ENCODE results near the gene RAB5B. TPM values are rescaled to one million over a fixed set of nuclear protein-coding genes. Genes with fewer than 3 reads are reported as not detected.
"Not testable (repeated sequence)": the region's sequence is repeated elsewhere in the genome, so short reads cannot be mapped to it uniquely, and the experiment has no call there.

RAB5B gene
- total and polyA plus RNA-seq, 2 donors (not counting 1 experiment from before 2014, with no cell fraction given), result 55.3 to 193 TPM

DNA sequence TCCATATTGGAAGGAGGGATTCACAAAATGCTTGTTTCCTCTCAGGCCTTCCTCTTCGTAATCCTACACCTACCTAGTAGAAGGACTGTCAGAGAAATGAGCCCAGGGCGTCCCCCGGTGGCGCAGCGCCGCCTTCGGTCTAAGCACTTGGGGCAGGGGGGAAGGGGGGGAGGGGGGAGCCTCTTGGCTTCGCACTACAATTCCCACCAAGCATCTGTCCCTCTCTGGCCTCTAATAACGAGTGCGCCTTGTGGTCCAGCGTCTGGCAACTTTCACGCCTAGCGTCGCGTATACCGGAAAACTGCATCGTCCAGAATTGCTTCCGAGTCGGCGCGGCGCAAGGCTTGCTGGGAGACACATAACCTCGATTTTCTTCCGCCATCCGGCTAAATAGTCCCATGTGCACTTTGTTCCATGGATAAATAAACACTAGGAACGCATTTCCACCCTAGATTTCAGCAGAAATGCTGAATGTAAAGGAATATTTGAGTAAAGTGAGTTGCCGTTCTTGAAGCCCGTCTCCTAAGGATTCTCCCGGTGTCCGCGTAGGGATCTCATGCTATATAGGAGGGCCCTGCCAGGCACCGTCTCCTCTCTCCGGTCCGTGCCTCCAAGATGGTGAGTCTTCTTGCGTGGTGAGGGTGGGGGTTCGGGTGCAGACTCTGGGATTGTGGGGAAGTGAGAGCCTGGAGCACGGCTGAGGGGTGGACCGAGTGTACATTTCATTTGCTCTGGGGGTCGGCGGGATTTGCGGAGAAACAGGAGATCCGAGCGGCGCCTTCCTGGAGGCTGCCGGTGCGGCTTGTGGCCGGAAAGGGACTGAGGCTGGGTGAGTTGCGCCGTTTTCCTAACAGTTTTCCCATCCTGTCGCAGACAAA, 67.9 kb downstream of the RAB5B start, which contains the start of gene RPS26:
RPS26 (plus strand) TSS at position 367 of the 878 bp plus-strand sequence; CDS start at position 616, 249 bp downstream.
- Histone ChIP-seq H3K4me2 (ENCODE audit: extremely low read depth, insufficient read depth, low read length) (peak within 1 kb of the TSS; percentile 96), H3K4me3 (replicated peaks in 1 of 4; ENCODE audit: control extremely low read depth in 1 of 4, insufficient read depth in 1 of 4, low read depth in 3 of 4, low read length in 4 of 4) (peak within 1 kb of the TSS; percentile 82 to 97 (median 94))

GRCh38 chr12:56042430-56042813, 68.5 kb downstream of the RAB5B start:
- H3K27me3 ChIP-seq (ENCODE audit: control insufficient read depth, insufficient read depth, low read length); H4K20me1 ChIP-seq (ENCODE audit: control insufficient read depth, extremely low read depth, insufficient read depth, low read length); DNase-seq (ENCODE audit: low read depth in 2 of 2); H2AFZ ChIP-seq (ENCODE audit: low read length); H3K9me3 ChIP-seq (ENCODE audit: control insufficient read depth, insufficient read depth, low read depth, low read length); H3K36me3 ChIP-seq (ENCODE audit: control insufficient read depth, insufficient read depth, low read length); H3K4me1 ChIP-seq (ENCODE audit: control insufficient read depth, extremely low read depth, insufficient read depth, low read length): not testable (repeated sequence)
- peak overlapping the region; percentile 82 to 97 (median 94) for H3K4me3 ChIP-seq (replicated peaks in 1 of 4; ENCODE audit: control extremely low read depth in 1 of 4, insufficient read depth in 1 of 4, low read depth in 3 of 4, low read length in 4 of 4)
- peak overlapping the region; percentile 93 for H3K9ac ChIP-seq (ENCODE audit: insufficient read depth, low read length)
- peak overlapping the region; percentile 96 for H3K4me2 ChIP-seq (ENCODE audit: extremely low read depth, insufficient read depth, low read length)
- peaks cover 20% of the 10 kb centered on the region for H3K79me2 ChIP-seq (ENCODE audit: control insufficient read depth, insufficient read depth, low read length)
- H3K27ac ChIP-seq (ENCODE audit: insufficient read depth, low read length), result peak overlapping the region; percentile 100

More for the DNA sequence above, 67.9 kb downstream of the RAB5B start, which contains the start of gene RPS26:
- H3K27ac ChIP-seq (ENCODE audit: insufficient read depth, low read length), result peak within 1 kb of the TSS; percentile 100
- peaks cover 9% of the 10 kb centered on the region for H3K36me3 ChIP-seq (ENCODE audit: control insufficient read depth, insufficient read depth, low read length)
- no peaks in the 10 kb centered on the region for H3K9me3 ChIP-seq (ENCODE audit: control insufficient read depth, insufficient read depth, low read depth, low read length)
- H2AFZ ChIP-seq (ENCODE audit: low read length), result peak within 1 kb of the TSS; percentile 100
- no peaks in the 10 kb centered on the region for H4K20me1 ChIP-seq (ENCODE audit: control insufficient read depth, extremely low read depth, insufficient read depth, low read length)
- peaks cover 20% of the 10 kb centered on the region for H3K79me2 ChIP-seq (ENCODE audit: control insufficient read depth, insufficient read depth, low read length)
- TF ChIP-seq EZH2 (IDR thresholded peaks at IDR 0.05; ENCODE audit: low read length, missing control alignments) (no peak), CTCF (conservative IDR thresholded peaks at IDR 0.05 in 1 of 2, IDR thresholded peaks at IDR 0.05 in 1 of 2; ENCODE audit: low read depth in 1 of 2, low read length in 2 of 2) (peak in 1 of 2 donors; percentile 43)
- peaks cover 6% of the 10 kb centered on the region for H3K4me1 ChIP-seq (ENCODE audit: control insufficient read depth, extremely low read depth, insufficient read depth, low read length)
- H3K9ac ChIP-seq (ENCODE audit: insufficient read depth, low read length), result peak within 1 kb of the TSS; percentile 93
- peak; percentile 100 for DNase-seq (ENCODE audit: low read depth in 2 of 2)
- no peaks in the 10 kb centered on the region for H3K27me3 ChIP-seq (ENCODE audit: control insufficient read depth, insufficient read depth, low read length)

DNA sequence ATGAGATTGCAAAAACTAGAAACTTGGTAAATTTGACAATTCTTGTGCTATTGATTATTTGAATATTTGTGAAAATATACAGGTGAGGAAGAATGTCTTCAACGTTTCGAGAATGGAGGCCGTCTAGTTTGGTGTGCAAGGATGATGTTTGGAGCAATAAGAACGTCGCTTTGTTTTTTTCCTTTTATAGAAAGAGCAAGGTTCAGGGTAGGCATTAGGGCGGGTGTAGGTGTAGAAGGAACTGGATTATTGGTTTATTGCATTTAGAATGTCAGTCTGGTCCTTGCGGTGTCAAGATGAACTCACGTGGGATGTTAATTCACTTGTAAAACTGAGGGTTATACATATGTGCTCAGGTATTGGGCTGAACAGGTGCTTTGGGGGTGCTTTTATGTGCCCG, 69.0 kb downstream of the RAB5B start:
- Histone ChIP-seq H3K9me3 (ENCODE audit: control insufficient read depth, insufficient read depth, low read depth, low read length) (no peaks in the 10 kb centered on the region), H3K4me2 (ENCODE audit: extremely low read depth, insufficient read depth, low read length) (peak overlapping the region; percentile 96), H3K27me3 (ENCODE audit: control insufficient read depth, insufficient read depth, low read length) (no peaks in the 10 kb centered on the region), H3K4me3 (replicated peaks in 1 of 4; ENCODE audit: control extremely low read depth in 1 of 4, insufficient read depth in 1 of 4, low read depth in 3 of 4, low read length in 4 of 4) (peak overlapping the region; percentile 82 to 97 (median 94)), H3K36me3 (ENCODE audit: control insufficient read depth, insufficient read depth, low read length) (peaks cover 9% of the 10 kb centered on the region), H2AFZ (ENCODE audit: low read length) (no peak overlapping the region), H3K27ac (ENCODE audit: insufficient read depth, low read length) (peak overlapping the region; percentile 100), H4K20me1 (ENCODE audit: control insufficient read depth, extremely low read depth, insufficient read depth, low read length) (no peaks in the 10 kb centered on the region), H3K9ac (ENCODE audit: insufficient read depth, low read length) (peak overlapping the region; percentile 93), H3K4me1 (ENCODE audit: control insufficient read depth, extremely low read depth, insufficient read depth, low read length) (peaks cover 8% of the 10 kb centered on the region), H3K79me2 (ENCODE audit: control insufficient read depth, insufficient read depth, low read length) (peaks cover 20% of the 10 kb centered on the region)
- no peak for DNase-seq (ENCODE audit: low read depth in 2 of 2)
- no peak for TF ChIP-seq EZH2 (IDR thresholded peaks at IDR 0.05; ENCODE audit: low read length, missing control alignments)
- no peak for TF ChIP-seq CTCF (conservative IDR thresholded peaks at IDR 0.05 in 1 of 2, IDR thresholded peaks at IDR 0.05 in 1 of 2; ENCODE audit: low read depth in 1 of 2, low read length in 2 of 2)

Other genes starting within 250 kb of the RAB5B start
- 3,001 and 3,424 TPM in 2 replicates for gene CD63, start 245.1 kb upstream of the RAB5B start, total RNA-seq
- gene CD63, start 245.1 kb upstream of the RAB5B start, polyA plus RNA-seq, result 2,890 and 3,456 TPM in 2 replicates
- 3.1 and 4.3 TPM in 2 replicates for gene GDF11, start 231.0 kb upstream of the RAB5B start, total RNA-seq
- 9.4 and 11.1 TPM in 2 replicates for gene GDF11, start 231.0 kb upstream of the RAB5B start, polyA plus RNA-seq
- 83.0 and 88.5 TPM in 2 replicates for gene SARNP, start 156.4 kb upstream of the RAB5B start, total RNA-seq
- gene SARNP, start 156.4 kb upstream of the RAB5B start, polyA plus RNA-seq, result 172 and 183 TPM in 2 replicates
- gene ORMDL2, start 156.0 kb upstream of the RAB5B start, total RNA-seq, result 15.7 and 26.9 TPM in 2 replicates
- 54.5 and 60.6 TPM in 2 replicates for gene ORMDL2, start 156.0 kb upstream of the RAB5B start, polyA plus RNA-seq
- 56.0 and 66.7 TPM in 2 replicates for gene DNAJC14, start 144.5 kb upstream of the RAB5B start, total RNA-seq
- gene DNAJC14, start 144.5 kb upstream of the RAB5B start, polyA plus RNA-seq, result 11.5 and 12.2 TPM in 2 replicates
- gene MMP19, start 131.1 kb upstream of the RAB5B start, total RNA-seq, result 3.3 and 7.1 TPM in 2 replicates
- gene MMP19, start 131.1 kb upstream of the RAB5B start, polyA plus RNA-seq, result 18.3 and 21.8 TPM in 2 replicates
- 28.5 and 38.6 TPM in 2 replicates for gene PYM1, start 46.2 kb upstream of the RAB5B start, total RNA-seq
- gene PYM1, start 46.2 kb upstream of the RAB5B start, polyA plus RNA-seq, result 27.8 and 29.3 TPM in 2 replicates
- 24.4 and 51.9 TPM in 2 replicates for gene DGKA, start 42.9 kb upstream of the RAB5B start, total RNA-seq
- 41.4 and 44.7 TPM in 2 replicates for gene DGKA, start 42.9 kb upstream of the RAB5B start, polyA plus RNA-seq
- 0.26 and 0.50 TPM in 2 replicates for gene PMEL, start 8.0 kb upstream of the RAB5B start, total RNA-seq
- gene PMEL, start 8.0 kb upstream of the RAB5B start, polyA plus RNA-seq, result 0.41 and 0.84 TPM in 2 replicates
- 12.7 and 14.6 TPM in 2 replicates for gene CDK2, start 7.2 kb upstream of the RAB5B start, total RNA-seq
- 32.5 and 43.5 TPM in 2 replicates for gene CDK2, start 7.2 kb upstream of the RAB5B start, polyA plus RNA-seq
- gene SUOX, start 23.2 kb downstream of the RAB5B start, total RNA-seq, result 9.2 and 11.6 TPM in 2 replicates
- 11.1 and 15.0 TPM in 2 replicates for gene SUOX, start 23.2 kb downstream of the RAB5B start, polyA plus RNA-seq
- gene IKZF4, start 47.0 kb downstream of the RAB5B start, total RNA-seq, result 0.51 and 2.0 TPM in 2 replicates
- 3.2 and 3.7 TPM in 2 replicates for gene IKZF4, start 47.0 kb downstream of the RAB5B start, polyA plus RNA-seq
- gene RPS26, start 67.8 kb downstream of the RAB5B start, total RNA-seq, result 86.2 and 125 TPM in 2 replicates
- gene RPS26, start 67.8 kb downstream of the RAB5B start, polyA plus RNA-seq, result 739 and 1,779 TPM in 2 replicates
- 0.66 and 1.3 TPM in 2 replicates for gene ERBB3, start 106.1 kb downstream of the RAB5B start, total RNA-seq
- 0.59 and 0.92 TPM in 2 replicates for gene ERBB3, start 106.1 kb downstream of the RAB5B start, polyA plus RNA-seq
- gene PA2G4, start 130.5 kb downstream of the RAB5B start, total RNA-seq, result 92.2 and 93.5 TPM in 2 replicates
- 202 and 342 TPM in 2 replicates for gene PA2G4, start 130.5 kb downstream of the RAB5B start, polyA plus RNA-seq
- gene RPL41, start 142.6 kb downstream of the RAB5B start, total RNA-seq, result 2,664 and 4,175 TPM in 2 replicates
- gene RPL41, start 142.6 kb downstream of the RAB5B start, polyA plus RNA-seq, result 6,961 and 9,604 TPM in 2 replicates
- 5.6 and 7.2 TPM in 2 replicates for gene ZC3H10, start 144.2 kb downstream of the RAB5B start, total RNA-seq
- 1.8 and 1.9 TPM in 2 replicates for gene ZC3H10, start 144.2 kb downstream of the RAB5B start, polyA plus RNA-seq
- gene ESYT1, start 154.2 kb downstream of the RAB5B start, total RNA-seq, result 261 and 446 TPM in 2 replicates
- 182 and 260 TPM in 2 replicates for gene ESYT1, start 154.2 kb downstream of the RAB5B start, polyA plus RNA-seq
- 71.7 and 98.6 TPM in 2 replicates for gene MYL6B, start 178.5 kb downstream of the RAB5B start, total RNA-seq
- 87.7 and 99.1 TPM in 2 replicates for gene MYL6B, start 178.5 kb downstream of the RAB5B start, polyA plus RNA-seq
- gene MYL6, start 184.3 kb downstream of the RAB5B start, total RNA-seq, result 1,163 and 1,517 TPM in 2 replicates
- gene MYL6, start 184.3 kb downstream of the RAB5B start, polyA plus RNA-seq, result 6,238 and 7,941 TPM in 2 replicates
- gene SMARCC2, start 215.4 kb downstream of the RAB5B start, total RNA-seq, result 55.5 and 70.8 TPM in 2 replicates
- 60.2 and 69.6 TPM in 2 replicates for gene SMARCC2, start 215.4 kb downstream of the RAB5B start, polyA plus RNA-seq
- gene RNF41, start 247.8 kb downstream of the RAB5B start, total RNA-seq, result 120 and 199 TPM in 2 replicates
- gene RNF41, start 247.8 kb downstream of the RAB5B start, polyA plus RNA-seq, result 88.4 and 99.7 TPM in 2 replicates

All from fibroblast of lung (primary cell).